Activated T-helper 17 cell treated with anti-CD3 and anti-CD28 coated beads, Interleukin-2, amount 50 U/mL, for 72 hours (primary cell): ENCODE measurements around the gene PLEKHG1. TPM values are rescaled to one million over a fixed set of nuclear protein-coding genes. Genes with fewer than 3 reads are reported as not detected.
A peak's percentile ranks its signal among the peaks of the same experiment; 100 is the strongest.

Source experiments
- ATAC-seq: fragments of 150-1000 bp; cut with Tn5 transposase; replicated peaks from 2 replicates; pipeline ENCODE4 v1.10.0; 2021; ENCODE audit warnings: mild to moderate bottlenecking, moderate library complexity
- H3K27ac Mint-ChIP-seq: one replicate; pipeline ENCODE4 v1.8.0; 2022; ENCODE audit warnings: mixed read lengths
- H3K27me3 Mint-ChIP-seq: one replicate; pipeline ENCODE4 v1.8.0; 2022; ENCODE audit warnings: mixed read lengths
- H3K36me3 Mint-ChIP-seq: one replicate; pipeline ENCODE4 v1.8.0; 2022; ENCODE audit warnings: low read depth, mild to moderate bottlenecking, mixed read lengths
- H3K4me1 Mint-ChIP-seq: one replicate; pipeline ENCODE4 v1.8.0; 2022; ENCODE audit warnings: mixed read lengths
- H3K4me3 Mint-ChIP-seq: one replicate; pipeline ENCODE4 v1.8.0; 2022; ENCODE audit warnings: mild to moderate bottlenecking, mixed read lengths
- H3K9me3 Mint-ChIP-seq: one replicate; pipeline ENCODE4 v1.8.0; 2022; ENCODE audit warnings: mixed read lengths
- total RNA-seq, 2 donors: library from RNA; stranded (reverse); gene quantifications; one replicate each; pipeline ENCODE4 v1.2.3, GENCODE V29; 2022

PLEKHG1 gene
- total RNA-seq = 1 to 10 TPM; 2.5 to 7.8 TPM

DNA sequence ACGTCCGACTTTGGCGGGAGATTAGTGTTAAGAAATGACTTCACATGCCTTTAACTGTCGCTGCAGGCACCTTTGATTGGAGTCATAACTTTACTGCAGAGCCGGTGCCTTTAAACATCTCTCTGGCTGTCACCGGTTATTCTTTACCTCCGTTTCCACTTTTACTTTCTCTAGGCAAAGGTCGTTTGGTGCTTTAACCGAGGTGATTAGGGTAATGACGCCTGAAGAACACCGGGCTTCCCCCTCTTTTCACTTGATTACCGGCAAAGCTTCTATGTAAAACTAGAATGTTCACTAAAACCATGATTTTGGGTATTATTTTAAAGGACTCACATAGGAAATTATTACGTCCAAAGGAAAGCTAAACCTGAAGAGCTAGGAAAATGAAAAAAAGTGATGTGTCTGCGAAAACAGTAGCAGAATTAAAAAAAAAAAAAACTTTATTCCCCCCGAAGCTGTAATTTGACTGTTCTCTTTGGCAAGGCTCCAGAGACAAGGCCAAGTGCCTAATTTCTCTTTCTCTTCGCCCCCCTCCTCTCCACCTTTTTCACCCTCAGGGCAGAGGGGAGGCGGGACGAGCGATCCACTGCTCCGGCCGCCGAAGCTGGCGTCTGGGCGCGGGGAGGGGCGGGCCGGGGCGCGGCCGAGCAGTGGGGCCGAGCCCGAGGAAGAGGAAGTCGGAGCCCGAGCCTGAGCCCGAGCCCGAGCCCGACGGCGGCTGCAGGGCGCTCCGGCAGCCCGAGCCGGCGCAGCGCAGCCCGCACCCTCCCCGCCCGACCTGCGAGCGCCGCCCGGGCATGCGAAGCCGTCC is at the start of gene PLEKHG1:
Gene PLEKHG1, plus strand, starts transcription at position 687 of the 811 bp plus-strand sequence. CDS start 133,797 bp downstream, outside the sequence.
- H3K9me3 Mint-ChIP-seq = no peaks in the 10 kb centered on the region
- H3K4me1 Mint-ChIP-seq = peaks cover 13% of the 10 kb centered on the region
- peak; percentile 73 for ATAC-seq
- peaks cover 4% of the 10 kb centered on the region for H3K27me3 Mint-ChIP-seq
- peaks cover 10% of the 10 kb centered on the region for H3K36me3 Mint-ChIP-seq
- peak within 1 kb of the TSS; percentile 89 for H3K4me3 Mint-ChIP-seq
- H3K27ac Mint-ChIP-seq = peak within 1 kb of the TSS; percentile 94

GRCh38 chr6:150550244-150550643 is 49.4 kb upstream of the PLEKHG1 start:
- no peak for ATAC-seq
- Mint-ChIP-seq H3K27ac (no peak overlapping the region), H3K27me3 (peaks cover 11% of the 10 kb centered on the region), H3K36me3 (no peaks in the 10 kb centered on the region), H3K4me3 (no peak overlapping the region), H3K9me3 (no peaks in the 10 kb centered on the region), H3K4me1 (no peaks in the 10 kb centered on the region)

DNA sequence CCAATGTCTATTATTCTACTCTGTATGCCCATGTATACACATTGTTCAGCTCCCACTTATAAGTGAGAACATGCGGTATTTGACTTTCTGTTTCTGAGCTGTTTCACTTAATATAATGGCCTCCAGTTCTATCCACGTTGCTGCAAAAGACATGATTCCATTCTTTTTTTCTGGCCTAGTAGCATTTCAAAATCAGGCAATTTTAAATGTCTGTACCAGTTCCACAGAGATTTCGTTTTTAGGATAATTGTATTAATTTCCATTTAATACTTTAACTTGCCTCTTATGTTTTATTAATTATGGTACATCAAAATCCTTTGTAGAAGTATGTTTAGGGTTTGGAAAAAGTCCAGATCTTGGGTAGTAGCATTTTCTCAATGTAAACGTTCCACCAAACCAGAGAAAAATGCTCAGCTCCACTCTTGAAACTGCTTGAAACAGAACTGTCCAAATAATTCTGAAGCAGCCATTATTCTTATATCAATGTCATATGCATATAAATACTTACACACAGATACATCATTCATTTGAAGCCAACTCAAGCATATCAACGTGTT is 42.6 kb upstream of the PLEKHG1 start:
- no peak for ATAC-seq

DNA sequence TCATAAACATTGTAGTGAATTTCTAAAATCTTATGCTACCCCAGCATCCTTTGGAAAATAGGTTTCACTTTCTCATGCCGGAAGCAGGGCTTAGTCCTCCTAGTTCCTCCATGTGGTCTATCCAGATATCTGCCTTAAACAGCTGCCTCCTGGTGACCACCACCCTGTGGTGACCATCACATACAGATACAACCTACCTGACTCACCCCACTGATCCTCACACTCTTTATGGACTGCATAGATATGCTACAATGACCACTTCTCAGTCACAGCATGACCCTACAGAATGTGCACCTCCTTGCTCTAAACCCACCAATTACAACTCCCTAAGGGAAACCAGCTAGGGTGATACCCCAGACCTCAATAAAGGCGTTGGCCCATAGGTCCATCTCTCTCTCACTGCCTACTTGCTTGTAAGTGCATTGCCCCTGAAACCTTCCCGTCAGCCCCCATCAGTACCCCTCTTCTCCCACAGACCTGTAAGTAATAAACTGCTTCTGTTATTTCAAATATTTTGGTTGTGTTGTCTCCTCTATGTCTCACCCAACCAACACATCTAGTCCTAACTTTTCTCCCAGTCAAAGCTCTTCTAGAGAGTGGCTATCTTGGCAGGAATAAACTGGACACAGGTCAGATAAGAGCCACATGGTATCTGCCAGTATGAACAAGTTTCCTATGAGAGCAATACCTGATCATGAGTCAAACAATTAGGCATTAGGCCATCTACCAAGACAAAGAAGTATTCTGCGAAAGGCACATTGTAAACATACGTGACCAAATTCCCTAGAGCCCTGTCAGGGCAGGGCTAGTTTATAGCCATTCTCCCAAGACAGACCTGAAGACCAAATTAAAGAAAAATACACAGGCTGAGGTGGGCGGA is 39.4 kb upstream of the PLEKHG1 start:
- Mint-ChIP-seq H3K4me1 (no peaks in the 10 kb centered on the region), H3K27ac (no peak overlapping the region), H3K36me3 (no peaks in the 10 kb centered on the region), H3K9me3 (peaks cover 8% of the 10 kb centered on the region), H3K4me3 (no peak overlapping the region), H3K27me3 (peaks cover 16% of the 10 kb centered on the region)
- no peak for ATAC-seq

More for the DNA sequence above, 42.6 kb upstream of the PLEKHG1 start:
- Mint-ChIP-seq H3K27me3 (peaks cover 21% of the 10 kb centered on the region), H3K9me3 (peaks cover 8% of the 10 kb centered on the region), H3K27ac (no peak overlapping the region), H3K36me3 (no peaks in the 10 kb centered on the region), H3K4me1 (no peaks in the 10 kb centered on the region), H3K4me3 (no peak overlapping the region)

- H3K9me3 Mint-ChIP-seq = peaks cover 8% of the 10 kb centered on the region
Measured at GRCh38 chr6:150560884-150561219, 38.8 kb upstream of the PLEKHG1 start.

DNA sequence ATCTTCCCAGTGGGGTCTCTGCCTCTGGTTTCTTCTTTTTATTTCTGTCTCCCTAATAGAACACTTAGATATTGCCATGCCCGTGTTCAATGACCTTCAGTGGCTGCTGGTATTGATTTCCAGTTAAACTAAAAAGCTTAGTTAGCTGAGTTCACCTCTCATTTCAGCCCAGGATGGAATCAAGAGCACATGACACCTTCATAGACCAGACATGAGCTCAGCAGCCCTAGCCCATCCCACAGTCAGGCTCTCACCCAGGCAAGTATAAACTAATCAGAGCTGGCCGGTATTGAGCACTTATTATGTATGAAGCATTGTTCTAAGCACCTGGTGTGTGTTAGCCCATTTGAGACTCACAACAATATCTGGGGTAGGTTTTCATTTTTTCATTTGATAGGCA is 33.7 kb upstream of the PLEKHG1 start:
- peaks cover 6% of the 10 kb centered on the region for H3K27me3 Mint-ChIP-seq
- no peaks in the 10 kb centered on the region for H3K9me3 Mint-ChIP-seq
- no peak overlapping the region for H3K27ac Mint-ChIP-seq

More at GRCh38 chr6:150560884-150561219, 38.8 kb upstream of the PLEKHG1 start:
- peaks cover 16% of the 10 kb centered on the region for H3K27me3 Mint-ChIP-seq
- no peaks in the 10 kb centered on the region for H3K36me3 Mint-ChIP-seq
- no peaks in the 10 kb centered on the region for H3K4me1 Mint-ChIP-seq
- no peak for ATAC-seq
- no peak overlapping the region for H3K27ac Mint-ChIP-seq
- H3K4me3 Mint-ChIP-seq = no peak overlapping the region

DNA sequence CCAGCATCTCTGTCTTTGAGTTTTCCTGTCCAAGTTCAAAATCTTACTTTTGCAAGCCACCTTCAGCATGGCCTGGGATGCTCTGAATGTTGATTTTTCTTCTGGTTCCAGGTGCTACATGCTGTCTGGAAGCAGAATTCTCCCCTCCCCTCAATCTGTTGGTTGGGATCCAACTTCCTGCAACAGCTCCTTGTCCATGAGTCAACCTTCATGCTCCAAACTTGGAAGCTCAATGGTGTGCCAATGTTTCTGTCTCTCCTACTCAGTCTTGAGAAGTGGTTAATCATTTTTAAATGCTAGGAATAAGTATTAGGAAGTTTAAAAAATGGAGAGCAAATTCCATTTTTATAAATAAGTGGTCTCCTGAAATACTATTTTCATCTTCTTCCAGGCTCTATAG is 33.2 kb upstream of the PLEKHG1 start:
- Mint-ChIP-seq H3K4me3 (no peak overlapping the region), H3K36me3 (no peaks in the 10 kb centered on the region), H3K27me3 (peaks cover 6% of the 10 kb centered on the region), H3K9me3 (no peaks in the 10 kb centered on the region), H3K27ac (no peak overlapping the region), H3K4me1 (no peaks in the 10 kb centered on the region)
- ATAC-seq = no peak

More for the DNA sequence above, 33.7 kb upstream of the PLEKHG1 start:
- Mint-ChIP-seq H3K4me3 (no peak overlapping the region), H3K4me1 (no peaks in the 10 kb centered on the region), H3K36me3 (no peaks in the 10 kb centered on the region)
- no peak for ATAC-seq

GRCh38 chr6:150567380-150567779 is 32.3 kb upstream of the PLEKHG1 start:
- Mint-ChIP-seq H3K4me1 (no peaks in the 10 kb centered on the region), H3K4me3 (no peak overlapping the region), H3K27ac (no peak overlapping the region), H3K27me3 (peaks cover 8% of the 10 kb centered on the region), H3K9me3 (no peaks in the 10 kb centered on the region), H3K36me3 (no peaks in the 10 kb centered on the region)
- ATAC-seq = no peak

GRCh38 chr6:150567823-150568383 is 31.8 kb upstream of the PLEKHG1 start:
- Mint-ChIP-seq H3K4me1 (no peaks in the 10 kb centered on the region), H3K4me3 (no peak overlapping the region), H3K36me3 (no peaks in the 10 kb centered on the region), H3K27me3 (peaks cover 13% of the 10 kb centered on the region), H3K27ac (no peak overlapping the region), H3K9me3 (no peaks in the 10 kb centered on the region)
- no peak for ATAC-seq

DNA sequence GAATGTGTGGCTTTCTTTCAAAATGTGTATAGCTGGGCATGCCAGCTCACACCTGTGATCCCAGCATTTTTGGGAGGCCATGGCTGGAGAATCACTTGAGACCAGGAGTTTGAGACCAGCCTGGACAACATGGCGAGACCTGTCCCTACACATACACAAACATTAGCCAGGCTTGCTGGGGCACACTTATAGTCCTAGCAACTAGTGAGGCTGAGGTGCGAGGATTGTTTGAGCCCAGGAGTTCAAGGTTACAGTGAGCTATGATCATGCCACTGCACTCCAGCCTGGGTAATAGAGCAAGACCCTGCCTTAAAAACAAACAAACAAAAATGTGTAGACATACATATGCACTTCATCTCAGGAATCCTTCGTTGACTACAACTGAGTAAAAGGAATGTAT is 31.1 kb upstream of the PLEKHG1 start:
- Mint-ChIP-seq H3K4me1 (no peaks in the 10 kb centered on the region), H3K27ac (no peak overlapping the region), H3K9me3 (no peaks in the 10 kb centered on the region), H3K36me3 (no peaks in the 10 kb centered on the region), H3K4me3 (no peak overlapping the region), H3K27me3 (peaks cover 16% of the 10 kb centered on the region)
- ATAC-seq = no peak

DNA sequence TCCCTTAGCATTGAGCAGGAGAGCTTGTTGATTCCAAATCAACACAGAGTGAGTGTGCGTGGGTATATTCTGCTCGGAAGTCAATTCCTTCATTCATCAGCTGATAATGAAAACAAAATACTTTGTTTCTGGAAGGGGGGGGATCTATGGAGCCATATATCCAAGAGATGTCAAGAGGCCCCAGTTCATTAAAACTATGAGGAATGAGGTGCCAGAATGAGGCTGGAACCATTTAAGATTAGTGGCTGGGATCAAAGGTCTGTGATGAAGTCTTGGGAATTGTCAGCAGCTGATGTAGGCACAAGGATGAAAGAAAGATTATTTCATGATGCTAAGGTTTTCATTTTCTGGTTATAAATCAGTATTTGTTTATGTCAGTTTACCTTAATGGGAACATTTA is 30.5 kb upstream of the PLEKHG1 start:
- no peak overlapping the region for H3K27ac Mint-ChIP-seq
- H3K9me3 Mint-ChIP-seq = no peaks in the 10 kb centered on the region
- no peak for ATAC-seq
- H3K4me1 Mint-ChIP-seq = no peaks in the 10 kb centered on the region
- H3K27me3 Mint-ChIP-seq = peaks cover 21% of the 10 kb centered on the region
- no peaks in the 10 kb centered on the region for H3K36me3 Mint-ChIP-seq
- H3K4me3 Mint-ChIP-seq = no peak overlapping the region

DNA sequence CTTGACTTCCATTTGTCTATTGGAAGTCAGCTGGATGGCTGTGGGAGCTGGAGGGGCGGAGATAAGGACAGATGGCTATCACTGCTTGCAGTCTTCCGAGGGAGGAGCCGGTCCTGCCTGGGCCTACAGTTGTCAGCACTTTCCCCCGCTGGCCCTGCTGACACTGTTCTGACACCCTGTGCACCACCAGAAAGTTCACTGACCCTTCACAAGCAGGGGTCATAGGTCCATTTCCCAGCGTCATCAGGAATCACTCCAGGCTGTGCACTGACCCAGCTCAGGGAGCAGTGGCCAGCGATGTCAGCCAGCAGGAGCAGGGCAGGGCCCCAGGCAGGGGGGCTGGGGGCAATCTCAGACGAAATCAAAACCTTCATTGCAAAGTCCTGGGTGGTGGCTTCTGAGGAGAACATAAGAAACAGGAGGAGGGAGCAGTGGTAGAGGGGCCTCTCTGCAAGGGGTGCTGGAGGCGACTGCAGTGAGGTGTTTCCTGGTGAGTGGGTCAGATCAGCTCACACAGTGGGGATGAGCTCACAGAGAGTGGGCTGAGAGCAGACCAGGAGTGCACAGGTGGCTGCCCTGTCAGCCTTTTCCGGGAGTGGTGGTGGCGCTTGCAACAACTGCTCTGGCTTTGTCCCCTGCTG is 26.5 kb upstream of the PLEKHG1 start:
- Mint-ChIP-seq H3K9me3 (no peaks in the 10 kb centered on the region), H3K4me3 (no peak overlapping the region), H3K27ac (no peak overlapping the region), H3K27me3 (peaks cover 35% of the 10 kb centered on the region), H3K4me1 (no peaks in the 10 kb centered on the region), H3K36me3 (no peaks in the 10 kb centered on the region)
- ATAC-seq = no peak

DNA sequence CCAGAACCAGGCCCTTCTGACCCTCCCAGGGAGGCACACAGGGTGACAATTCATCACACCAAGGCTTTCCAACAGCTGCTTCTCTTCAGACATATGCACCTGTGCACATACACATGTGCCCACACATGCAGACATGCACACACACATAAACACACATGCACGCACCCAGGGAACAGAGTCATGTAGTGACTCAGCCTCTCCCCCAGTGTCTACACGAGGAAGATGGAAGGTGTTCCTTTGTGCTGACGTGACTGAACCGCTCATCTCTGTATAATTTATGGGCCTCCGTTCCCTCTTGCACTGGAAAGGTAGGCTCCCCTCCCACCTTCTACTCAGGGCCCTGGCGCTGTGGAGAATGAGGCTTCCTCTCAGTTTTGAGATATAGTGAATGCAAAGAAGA is 23.8 kb upstream of the PLEKHG1 start:
- Mint-ChIP-seq H3K4me3 (no peak overlapping the region), H3K27me3 (peaks cover 29% of the 10 kb centered on the region), H3K4me1 (no peaks in the 10 kb centered on the region), H3K9me3 (no peaks in the 10 kb centered on the region), H3K36me3 (no peaks in the 10 kb centered on the region), H3K27ac (no peak overlapping the region)
- no peak for ATAC-seq

- H3K4me3 Mint-ChIP-seq = no peak overlapping the region
- H3K27me3 Mint-ChIP-seq = peaks cover 29% of the 10 kb centered on the region
- no peaks in the 10 kb centered on the region for H3K4me1 Mint-ChIP-seq
- no peaks in the 10 kb centered on the region for H3K36me3 Mint-ChIP-seq
- ATAC-seq = no peak
- H3K27ac Mint-ChIP-seq = no peak overlapping the region
- no peaks in the 10 kb centered on the region for H3K9me3 Mint-ChIP-seq
Measured at GRCh38 chr6:150576651-150577226, 22.9 kb upstream of the PLEKHG1 start.
